Transverse colon (tissue), 4 donors: ENCODE measurements around the gene NEUROG3.
"Not testable (repeated sequence)": the region's sequence is repeated elsewhere in the genome, so short reads cannot be mapped to it uniquely, and the experiment has no call there.

Experiments
- POLR2A ChIP-seq: fragments of 450-650 bp; IDR thresholded peaks from one replicate; pipeline ENCODE4 v1.6.1; 2016; ENCODE audit warnings: antibody characterized with exemption, mild to moderate bottlenecking, moderate library complexity
- POLR2AphosphoS5 ChIP-seq, 3 donors: sonication (generic); formaldehyde crosslinking; IDR thresholded peaks; one replicate each; pipeline ENCODE4 v1.6.1; 2016; ENCODE audit warnings: antibody characterized with exemption in 3 of 3
- TF ChIP-seq, protein P1 (sequence below), 5 experiments: fragments of 200-600 bp in 3 of 5; fragments of 450-650 bp in 2 of 5; sonication (generic) in 3 of 5; IDR thresholded peaks; 1 replicate in 2 of 5; 2 replicates in 3 of 5; pipeline ENCODE4 v1.5.1; 2016 to 2017; ENCODE audit warnings: antibody characterized with exemption in 5 of 5, inconsistent platforms in 3 of 5, mild to moderate bottlenecking in 2 of 5, moderate library complexity in 1 of 5

- TF ChIP-seq, protein P1, sequence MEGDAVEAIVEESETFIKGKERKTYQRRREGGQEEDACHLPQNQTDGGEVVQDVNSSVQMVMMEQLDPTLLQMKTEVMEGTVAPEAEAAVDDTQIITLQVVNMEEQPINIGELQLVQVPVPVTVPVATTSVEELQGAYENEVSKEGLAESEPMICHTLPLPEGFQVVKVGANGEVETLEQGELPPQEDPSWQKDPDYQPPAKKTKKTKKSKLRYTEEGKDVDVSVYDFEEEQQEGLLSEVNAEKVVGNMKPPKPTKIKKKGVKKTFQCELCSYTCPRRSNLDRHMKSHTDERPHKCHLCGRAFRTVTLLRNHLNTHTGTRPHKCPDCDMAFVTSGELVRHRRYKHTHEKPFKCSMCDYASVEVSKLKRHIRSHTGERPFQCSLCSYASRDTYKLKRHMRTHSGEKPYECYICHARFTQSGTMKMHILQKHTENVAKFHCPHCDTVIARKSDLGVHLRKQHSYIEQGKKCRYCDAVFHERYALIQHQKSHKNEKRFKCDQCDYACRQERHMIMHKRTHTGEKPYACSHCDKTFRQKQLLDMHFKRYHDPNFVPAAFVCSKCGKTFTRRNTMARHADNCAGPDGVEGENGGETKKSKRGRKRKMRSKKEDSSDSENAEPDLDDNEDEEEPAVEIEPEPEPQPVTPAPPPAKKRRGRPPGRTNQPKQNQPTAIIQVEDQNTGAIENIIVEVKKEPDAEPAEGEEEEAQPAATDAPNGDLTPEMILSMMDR (IDR thresholded peaks at IDR 0.05) = not testable (repeated sequence)
- not testable (repeated sequence) for TF ChIP-seq POLR2A; POLR2AphosphoS5 (IDR thresholded peaks at IDR 0.05)
These were observed 36.7 kb downstream of the NEUROG3 start for GRCh38 chr10:69536521-69536920.
